Measurements from ENCODE around the gene NIF3L1.

NIF3L1 gene

GRCh38 chr2:200888704-200889625 is at the start of gene NIF3L1, which contains the start of gene PPIL3:
Gene NIF3L1, plus strand, starts transcription at chr2:200889371. Its CDS starts 2,573 bp downstream, at chr2:200891944.
Gene PPIL3, minus strand, starts transcription at chr2:200889077. Its CDS starts 1,462 bp downstream, at chr2:200887615.
- DNase-seq: peak; percentile 94

- DNase-seq: no peak
Measured at GRCh38 chr2:200839513-200839912, 49.7 kb upstream of the NIF3L1 start.

- DNase-seq: no peak
Measured at GRCh38 chr2:200843993-200844948, 44.9 kb upstream of the NIF3L1 start.

- DNase-seq: no peak
Measured at GRCh38 chr2:200845194-200845593, 44.0 kb upstream of the NIF3L1 start.

- DNase-seq: no peak
Measured at GRCh38 chr2:200845669-200846325, 43.4 kb upstream of the NIF3L1 start.

- no peak for DNase-seq
Measured at GRCh38 chr2:200847269-200847668, 41.9 kb upstream of the NIF3L1 start.

- DNase-seq: no peak
Measured at GRCh38 chr2:200847939-200848338, 41.2 kb upstream of the NIF3L1 start.

GRCh38 chr2:200850512-200851256 is 38.5 kb upstream of the NIF3L1 start:
- DNase-seq: no peak

- no peak for DNase-seq
Measured at GRCh38 chr2:200851398-200852248, 37.5 kb upstream of the NIF3L1 start.

- no peak for DNase-seq
Measured at GRCh38 chr2:200852605-200853004, 36.6 kb upstream of the NIF3L1 start.

GRCh38 chr2:200856806-200857205 is 32.4 kb upstream of the NIF3L1 start:
- no peak for DNase-seq

- no peak for DNase-seq
Measured at GRCh38 chr2:200860092-200860795, 28.9 kb upstream of the NIF3L1 start.

GRCh38 chr2:200861617-200862155 is 27.5 kb upstream of the NIF3L1 start:
- no peak for DNase-seq

GRCh38 chr2:200862532-200863000 is 26.6 kb upstream of the NIF3L1 start:
- peak; percentile 39 for DNase-seq

- no peak for DNase-seq
Measured at GRCh38 chr2:200863782-200864175, 25.4 kb upstream of the NIF3L1 start.

- DNase-seq: peak; percentile 96
Measured at GRCh38 chr2:200864176-200865034, 24.8 kb upstream of the NIF3L1 start, which contains the start of gene CLK1. Gene CLK1, minus strand, starts transcription at chr2:200864658. Its CDS starts 2,796 bp downstream, at chr2:200861862.

GRCh38 chr2:200869014-200869413 is 20.2 kb upstream of the NIF3L1 start:
- no peak for DNase-seq

GRCh38 chr2:200871151-200871550 is 18.0 kb upstream of the NIF3L1 start:
- no peak for DNase-seq

- DNase-seq: no peak
Measured at GRCh38 chr2:200873560-200873959, 15.6 kb upstream of the NIF3L1 start.

Measured in activated CD4-positive, alpha-beta T cell treated with anti-CD3 and anti-CD28 coated beads for 1 hour (primary cell).